CD4-positive, alpha-beta T cell treated with Interleukin-1 beta for 1 hour (primary cell): ENCODE data around the gene MORN1.

ENCODE experiments used
- DNase-seq, 2 donors: peaks; one replicate each; pipeline ENCODE4 v3.0.0-alpha.2; 2020 to 2022

Gene MORN1

DNA sequence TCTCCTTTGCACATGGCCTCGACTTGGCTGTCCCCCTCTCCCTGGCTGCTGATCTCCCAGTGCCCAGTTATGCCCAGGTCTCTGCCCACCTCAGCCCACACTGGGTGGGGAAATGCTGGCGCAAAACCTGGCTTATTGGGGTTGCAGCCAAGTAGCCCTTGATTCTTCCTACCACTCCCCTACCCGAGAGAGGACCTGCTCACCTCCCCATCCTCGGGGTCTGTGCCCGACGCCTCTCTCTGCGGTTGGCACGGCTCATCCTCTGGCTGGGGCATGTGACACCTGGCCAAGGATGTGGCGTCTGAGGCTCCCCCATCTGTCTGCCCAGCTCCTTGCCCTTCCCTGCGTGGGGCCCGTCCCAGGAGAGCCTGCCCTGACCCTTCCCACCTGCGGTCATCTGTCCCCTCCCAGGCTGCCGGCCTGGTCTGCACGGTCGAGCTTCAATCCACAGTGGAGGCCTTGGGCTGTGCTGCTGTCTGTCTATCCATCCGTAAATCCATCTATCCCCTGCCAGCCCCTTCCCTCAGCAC lies 27.5 kb upstream of the MORN1 start:
- no peak for DNase-seq

GRCh38 chr1:2417833-2418225 lies 26.5 kb upstream of the MORN1 start:
- no peak for DNase-seq

- DNase-seq, result no peak
Measured at GRCh38 chr1:2417083-2417832, 25.9 kb upstream of the MORN1 start.

- DNase-seq, result peak in 1 of 2 donors; percentile 35
Measured at GRCh38 chr1:2416403-2416802, 25.0 kb upstream of the MORN1 start.

- DNase-seq, result peak; percentile 37 to 58
Measured at GRCh38 chr1:2415801-2416208, 24.5 kb upstream of the MORN1 start.

GRCh38 chr1:2415337-2415736 lies 24.0 kb upstream of the MORN1 start:
- DNase-seq, result no peak

GRCh38 chr1:2414297-2414958 lies 23.1 kb upstream of the MORN1 start:
- DNase-seq, result peak; percentile 80 to 82

- DNase-seq, result no peak
Measured at GRCh38 chr1:2413495-2414296, 22.3 kb upstream of the MORN1 start.

GRCh38 chr1:2412773-2413494 lies 21.6 kb upstream of the MORN1 start:
- DNase-seq, result no peak

DNA sequence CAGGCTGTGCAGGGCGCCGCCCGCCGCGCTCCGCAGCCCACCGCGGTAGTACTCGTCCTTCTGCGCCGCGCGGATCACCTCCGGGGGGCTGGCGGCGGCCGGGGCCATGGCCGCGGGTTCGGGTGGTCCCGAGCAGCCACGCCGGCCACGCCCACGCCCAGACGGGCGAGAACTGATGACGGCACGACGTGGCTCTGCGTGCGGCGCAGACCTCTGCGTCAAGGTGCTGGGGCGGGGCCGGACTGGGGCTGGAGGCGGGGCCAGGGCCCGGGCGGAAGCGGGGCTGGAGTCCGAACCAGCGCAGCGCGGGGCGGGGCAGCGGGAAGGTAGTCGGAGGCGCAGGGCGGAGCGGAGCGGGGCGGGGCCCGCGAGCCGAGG lies 21.0 kb upstream of the MORN1 start, which contains the start of gene PEX10:
PEX10 (minus strand) TSS at position 170 of the 378 bp plus-strand sequence; CDS start at position 108, 62 bp downstream.
- DNase-seq, result peak; percentile 98

DNA sequence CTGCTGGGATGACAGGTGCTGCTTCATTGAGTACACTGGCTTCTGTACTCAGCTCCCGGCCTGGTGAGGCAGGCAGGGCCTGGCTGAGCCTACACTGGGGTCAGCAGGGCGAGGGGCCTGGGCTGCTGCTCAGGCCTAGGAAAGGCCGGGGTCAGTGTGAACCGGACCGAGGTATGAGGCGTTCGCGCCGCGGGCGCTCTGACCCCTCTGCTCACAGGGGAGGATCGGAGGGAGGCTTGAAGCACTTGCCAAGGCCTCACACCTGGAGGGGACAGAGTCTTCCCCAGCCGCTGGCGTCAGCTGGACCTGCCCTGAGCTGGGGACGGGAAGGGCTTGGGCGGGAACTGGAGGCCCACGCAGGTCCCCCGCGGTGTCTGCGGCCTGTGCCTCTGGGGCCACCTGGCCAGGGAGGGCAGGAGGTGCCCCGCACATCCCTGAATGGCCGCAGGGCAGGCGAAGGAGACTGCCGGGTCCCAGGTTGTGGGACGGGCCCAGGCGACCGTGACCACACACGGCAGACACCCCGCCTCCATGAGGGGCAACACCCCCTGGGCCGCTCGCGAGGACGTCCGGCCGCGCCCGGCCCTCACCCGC lies 20.5 kb upstream of the MORN1 start:
- no peak for DNase-seq

- DNase-seq, result no peak
Measured at GRCh38 chr1:2409745-2410144, 18.4 kb upstream of the MORN1 start.

- no peak for DNase-seq
Measured at GRCh38 chr1:2408859-2409276, 17.5 kb upstream of the MORN1 start.

DNA sequence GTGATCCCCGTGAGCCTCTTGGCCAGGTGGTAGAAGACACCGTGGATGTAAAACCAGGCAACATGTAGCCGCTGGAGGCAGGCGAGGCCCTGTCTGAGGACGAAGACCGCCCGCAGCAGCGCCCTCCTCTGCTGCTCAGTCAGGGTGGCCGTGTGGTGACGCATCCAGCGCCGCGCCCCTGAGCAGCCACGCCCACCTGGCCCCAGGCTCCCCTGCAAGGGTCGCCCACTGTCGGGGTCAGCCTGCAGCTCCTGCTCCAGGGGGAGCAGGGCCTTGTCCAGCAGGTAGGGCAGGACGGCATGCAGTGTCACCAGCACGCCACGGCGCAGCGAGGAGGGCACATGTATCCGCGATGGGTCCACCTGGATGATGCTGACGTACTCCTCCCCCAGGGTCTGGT lies 17.1 kb upstream of the MORN1 start:
- DNase-seq, result no peak

DNA sequence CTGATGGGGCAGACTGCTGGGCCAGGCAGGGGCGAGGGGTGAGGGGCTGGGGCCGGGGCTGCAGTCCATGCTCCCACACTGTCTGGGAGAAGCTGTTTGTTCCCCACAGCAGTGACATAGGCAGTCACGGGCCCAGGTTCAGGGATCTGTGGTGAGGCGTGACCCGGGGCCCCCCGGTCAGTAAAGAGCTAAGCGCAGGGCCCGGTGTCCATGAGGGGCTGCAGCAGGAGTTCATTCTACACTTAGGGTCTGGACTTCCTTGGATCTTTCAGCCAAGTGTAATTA lies 16.6 kb upstream of the MORN1 start:
- DNase-seq, result no peak

DNA sequence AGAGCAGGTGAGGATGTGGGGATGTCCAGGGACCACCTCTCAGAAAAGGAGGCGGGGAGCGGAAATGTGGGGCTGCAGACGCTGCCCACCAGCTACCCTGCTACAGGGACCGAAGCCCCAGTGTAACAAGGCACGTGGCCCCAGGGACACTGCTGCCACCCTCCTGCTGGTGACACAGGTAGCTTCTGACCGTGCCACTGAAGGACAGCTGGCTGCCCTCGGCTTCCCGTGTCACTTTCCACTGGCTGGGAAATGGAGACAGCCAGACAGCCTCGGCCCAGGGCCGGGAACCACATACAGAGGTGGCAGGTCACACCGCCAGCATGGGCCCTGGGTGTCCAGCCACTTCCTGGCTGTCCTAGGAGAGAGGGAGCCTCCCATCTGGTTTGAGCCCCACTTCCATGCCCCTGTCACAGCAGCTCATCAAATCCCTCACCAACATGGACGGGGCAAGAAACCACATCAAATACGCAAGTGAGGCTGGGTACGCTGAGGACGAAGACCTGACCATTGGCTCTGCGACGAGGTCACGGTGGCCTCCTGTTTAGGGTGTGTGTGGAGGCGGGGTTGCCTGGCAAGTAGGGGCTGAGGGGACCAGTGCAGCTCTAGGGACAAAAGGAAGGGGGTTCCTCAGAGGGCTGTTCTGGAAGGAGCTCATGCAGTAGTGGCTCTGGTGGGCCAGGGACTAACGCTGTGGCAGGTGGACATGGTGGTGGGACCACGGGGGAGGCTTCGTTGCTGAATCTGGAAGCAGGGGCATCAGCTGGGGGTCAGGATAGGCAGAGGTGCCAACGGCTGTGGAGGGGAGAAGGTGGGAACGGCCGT lies 16.0 kb upstream of the MORN1 start:
- DNase-seq, result no peak

DNA sequence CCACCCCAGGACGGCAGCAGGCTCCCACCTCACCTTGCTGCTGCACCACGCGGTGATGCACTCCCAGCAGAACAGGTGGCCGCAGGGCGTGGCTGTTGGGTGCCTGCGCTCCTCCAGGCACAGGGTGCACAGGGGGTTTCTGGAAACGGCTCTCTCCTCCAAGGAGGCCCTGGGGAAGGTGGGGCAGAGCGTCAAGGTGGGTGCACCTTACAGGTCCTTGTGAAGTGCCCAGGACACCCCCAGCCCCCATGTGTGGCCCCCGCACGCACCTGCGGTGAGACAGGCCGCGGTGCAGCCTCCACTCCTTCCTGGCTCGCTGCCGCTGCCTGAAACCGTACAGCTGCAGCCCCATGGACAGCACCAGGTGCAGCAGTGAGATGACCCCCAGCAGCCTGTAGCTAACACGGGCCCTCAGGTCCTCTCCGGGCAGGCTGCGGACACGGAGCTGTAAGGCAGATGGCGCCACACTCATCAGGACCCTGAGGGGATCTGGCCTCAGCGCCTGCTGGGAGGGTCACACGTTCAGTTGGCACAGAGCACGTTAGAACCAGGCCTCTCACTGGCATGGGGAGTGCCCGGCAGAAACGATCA lies 15.2 kb upstream of the MORN1 start:
- no peak for DNase-seq

DNA sequence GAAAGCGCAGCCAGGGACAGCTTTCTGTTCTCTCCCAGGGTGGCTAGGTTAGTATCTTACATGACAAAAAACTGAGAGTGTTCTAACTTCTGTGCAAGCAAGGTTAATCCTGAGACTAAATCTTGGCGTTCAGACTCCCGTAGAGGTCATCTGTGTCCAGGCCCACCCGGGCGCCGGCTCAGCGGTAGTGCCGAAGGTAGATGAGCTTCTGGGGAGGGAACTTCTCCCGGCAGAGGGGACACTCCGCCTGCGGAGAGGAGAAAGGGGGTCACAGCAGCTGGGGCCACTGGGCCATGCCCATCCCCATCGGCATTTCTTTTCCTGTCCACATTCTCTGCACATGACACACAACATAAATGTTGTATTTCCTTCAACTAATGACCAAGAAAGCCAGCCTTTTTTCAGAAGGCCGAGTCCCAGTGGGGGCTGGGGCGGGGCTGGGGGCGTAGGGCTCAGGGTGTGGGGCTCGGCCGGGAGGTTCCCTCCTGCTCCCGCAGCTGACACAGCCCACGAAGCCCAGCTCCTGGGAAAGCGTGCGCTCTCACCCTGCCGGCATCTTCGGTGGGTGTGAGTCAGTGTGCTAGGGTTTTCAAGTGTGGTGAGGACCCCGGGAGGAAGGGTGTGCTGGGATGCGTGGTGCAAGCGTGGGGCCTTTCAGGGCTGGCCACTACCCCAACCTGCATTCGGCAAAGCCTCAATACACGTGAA lies 14.4 kb upstream of the MORN1 start:
- DNase-seq, result no peak

- DNase-seq, result no peak
Measured at GRCh38 chr1:2404890-2405511, 13.6 kb upstream of the MORN1 start.
